Cerebellar nuclear complex (tissue), 1 donor: ENCODE measurements around the gene DNAJB9.

ENCODE experiments used
- DNase-seq, 2 experiments: peaks; one replicate each; lab custom pipeline; 2025; lab: John Stamatoyannopoulos, UW

Gene DNAJB9

DNA sequence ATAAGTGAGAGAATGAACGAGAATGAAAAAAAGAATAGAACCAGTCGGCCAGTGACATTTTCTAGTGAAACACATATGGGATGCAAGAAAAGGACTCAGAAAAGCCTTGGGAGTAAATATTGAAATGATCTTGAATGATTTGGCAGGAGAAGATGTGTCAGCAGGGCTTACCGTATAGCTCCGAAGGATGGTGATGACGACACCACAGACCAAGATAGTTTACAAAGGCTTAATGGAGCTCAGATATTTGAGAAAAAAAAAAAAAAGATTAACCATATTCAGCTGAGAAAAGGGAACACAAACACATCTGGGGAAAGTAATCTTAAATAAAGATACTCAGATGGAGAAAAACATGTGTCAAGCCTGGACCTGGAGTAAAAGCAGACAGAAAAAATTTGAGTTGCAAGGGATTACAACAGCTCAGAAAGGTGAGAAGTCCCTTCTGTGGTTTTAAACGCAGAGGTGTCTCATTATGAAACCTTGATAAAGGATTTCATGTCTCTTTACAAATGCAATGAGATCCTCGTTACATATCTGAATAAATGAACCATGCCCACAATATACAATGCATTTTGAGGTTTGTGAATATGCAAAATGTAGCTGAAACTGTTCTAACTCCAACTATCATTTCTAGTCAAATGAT, 36.0 kb downstream of the DNAJB9 start:
- no peak for DNase-seq

DNA sequence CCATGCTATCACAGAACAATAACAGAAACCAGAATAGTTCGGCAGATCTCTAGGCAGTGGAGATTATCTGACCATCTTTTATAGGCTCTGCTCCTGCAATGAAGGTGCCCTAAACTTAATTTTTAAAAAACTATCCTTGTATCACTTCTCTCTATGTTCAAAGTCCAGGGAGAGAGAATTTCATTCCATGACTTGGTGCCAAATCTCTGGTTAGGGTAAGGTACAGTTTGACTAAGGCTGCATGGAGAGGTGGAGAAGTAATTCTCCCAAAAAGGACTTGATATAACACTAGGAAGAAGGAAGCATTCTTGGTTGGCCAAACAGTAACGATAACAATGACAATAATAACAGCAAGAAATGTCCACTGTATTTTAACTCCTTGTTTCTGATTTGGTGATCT, 40.0 kb downstream of the DNAJB9 start:
- no peak for DNase-seq

DNA sequence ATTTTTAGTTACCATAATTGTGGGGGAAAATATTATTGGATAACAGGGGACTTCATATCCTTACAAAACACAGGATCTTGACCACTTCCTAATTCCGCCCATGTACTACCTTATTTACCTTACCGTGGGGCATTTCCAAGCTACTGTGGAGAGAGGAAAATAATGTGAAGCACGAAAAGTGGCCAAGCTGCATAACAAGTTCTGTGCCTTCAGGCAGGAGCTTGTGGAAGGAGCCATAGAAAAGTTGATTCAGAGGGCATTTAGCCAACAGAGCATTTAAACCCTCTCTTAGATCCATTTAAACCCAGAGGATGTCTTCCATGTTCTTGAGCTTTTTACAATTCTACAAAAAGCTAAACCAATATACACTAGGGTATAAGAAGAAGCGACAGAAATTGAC, 41.6 kb downstream of the DNAJB9 start:
- DNase-seq = no peak

DNA sequence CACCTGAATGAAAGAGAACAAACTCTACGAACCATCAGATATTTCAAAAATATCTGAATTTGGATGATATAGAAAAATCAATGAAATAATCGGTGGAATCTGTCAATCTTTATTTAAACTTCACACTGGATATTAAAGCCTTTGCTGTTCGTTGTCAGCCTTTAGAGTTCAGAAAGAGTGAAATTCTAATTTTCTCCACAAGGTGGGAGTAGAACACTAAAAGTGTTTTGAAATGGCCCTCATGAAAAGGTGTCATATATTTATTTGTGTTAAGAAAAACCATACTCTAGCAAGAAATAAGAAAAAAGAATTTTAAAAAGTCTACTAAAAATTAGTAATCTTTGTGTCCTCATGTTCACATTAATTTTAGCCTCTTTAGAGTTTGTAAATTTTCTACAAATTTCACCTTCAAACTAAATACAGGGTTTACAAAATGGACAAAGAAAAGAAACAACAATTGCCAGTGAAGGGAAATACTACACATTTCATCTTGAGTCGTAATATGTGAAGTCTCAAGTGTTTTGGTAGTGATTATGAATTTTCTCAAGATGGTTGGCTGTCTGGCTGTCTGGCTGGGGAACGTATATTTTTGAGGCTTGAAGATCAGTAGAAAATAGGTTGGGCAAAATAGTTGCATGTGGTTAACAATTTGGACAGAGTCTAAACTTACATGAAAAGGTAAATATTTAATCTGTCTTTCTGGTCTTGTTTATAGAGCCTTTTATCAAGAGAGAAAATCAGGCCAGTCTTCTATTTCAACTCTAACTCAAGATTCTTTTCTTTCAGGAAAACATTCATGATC, 43.7 kb downstream of the DNAJB9 start:
- DNase-seq = no peak

DNA sequence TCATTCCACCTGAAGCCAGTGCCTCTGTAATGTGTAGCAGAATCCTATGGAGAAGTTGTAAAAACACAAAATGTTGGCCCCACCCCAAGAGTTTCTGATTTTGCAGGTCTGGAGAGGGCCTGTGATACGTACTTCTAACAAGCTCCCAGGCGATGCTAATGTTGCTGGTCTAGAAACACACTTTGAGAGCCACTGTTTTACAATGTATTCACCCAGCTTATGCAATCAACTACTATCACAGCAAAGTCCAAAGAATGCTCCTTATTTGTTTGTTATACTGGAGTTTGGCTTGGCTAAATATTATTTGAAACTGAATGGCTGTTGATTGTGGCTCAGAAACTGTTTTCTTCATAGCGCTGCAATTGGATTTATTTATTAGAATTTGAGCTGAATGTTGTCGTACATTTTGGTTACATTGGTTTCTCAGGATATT, 44.3 kb downstream of the DNAJB9 start:
- no peak for DNase-seq

DNA sequence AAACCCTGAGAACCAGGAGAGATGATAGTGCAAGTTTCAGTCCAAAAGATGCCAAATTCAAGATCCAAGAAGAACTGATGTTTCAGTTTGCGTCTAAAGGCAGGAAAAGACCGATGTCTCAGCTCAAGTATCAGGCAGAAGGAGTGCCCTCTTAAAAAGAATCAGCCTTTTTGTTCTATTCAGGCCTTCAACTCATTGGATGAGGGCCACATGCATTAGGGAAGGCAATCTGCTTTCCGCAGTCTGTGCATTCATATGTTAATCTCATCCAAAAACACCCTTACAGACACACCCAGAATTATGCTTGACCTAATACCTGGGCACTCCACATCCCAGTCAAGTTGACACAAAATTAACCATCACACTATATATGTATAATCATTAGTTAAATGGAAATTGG, 45.2 kb downstream of the DNAJB9 start:
- no peak for DNase-seq

DNA sequence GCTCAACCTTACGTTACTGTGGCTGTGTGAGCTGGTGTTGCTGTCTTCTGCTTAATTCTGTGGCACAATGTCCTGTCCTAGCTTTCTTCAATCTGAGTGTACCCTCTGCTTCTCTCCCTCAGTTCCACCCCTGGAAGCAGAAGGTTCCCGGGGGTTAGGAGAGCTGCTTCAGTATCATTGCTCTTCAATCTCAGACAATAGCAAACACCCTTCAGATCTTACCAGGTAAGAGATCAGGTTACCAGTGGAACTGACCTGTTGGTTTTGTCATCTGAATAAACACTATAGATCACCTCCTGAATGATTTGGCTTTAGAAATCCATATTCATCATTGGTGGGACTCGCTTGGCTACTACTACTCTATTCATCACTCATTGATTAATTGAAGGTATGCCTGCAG, 48.4 kb downstream of the DNAJB9 start:
- no peak for DNase-seq

DNA sequence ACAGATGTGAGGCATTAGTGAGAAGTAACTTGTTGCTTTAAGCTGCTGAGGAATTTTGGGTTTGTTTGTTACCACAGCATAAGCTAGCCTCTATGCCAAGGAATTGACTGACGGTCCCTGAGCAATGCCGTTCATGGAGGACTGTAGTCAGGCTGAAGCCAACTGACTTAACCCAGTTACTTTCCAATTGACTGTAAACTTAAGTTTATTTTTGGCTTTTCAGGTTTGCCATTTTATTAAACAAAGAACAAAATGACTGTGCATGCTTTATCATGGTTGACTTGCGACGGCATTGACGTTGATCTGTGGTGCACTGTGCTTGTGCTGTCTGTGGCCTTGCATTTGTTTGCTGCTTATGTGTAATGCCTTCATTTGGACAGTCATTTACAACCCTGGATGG, 53.5 kb downstream of the DNAJB9 start:
- no peak for DNase-seq
